HG03135 (cell line): ENCODE results near the gene GNG3.

ENCODE experiments used
- ATAC-seq: cut with Tn5 transposase; IDR thresholded peaks from one replicate; pipeline ENCODE4 v1.9.1; 2021; ENCODE audit warnings: mild to moderate bottlenecking, moderate library complexity; ENCODE audit not compliant: unreplicated experiment

The GNG3 gene

GRCh38 chr11:62755086-62755615 lies 47.7 kb downstream of the GNG3 start:
- ATAC-seq, result no peak

DNA sequence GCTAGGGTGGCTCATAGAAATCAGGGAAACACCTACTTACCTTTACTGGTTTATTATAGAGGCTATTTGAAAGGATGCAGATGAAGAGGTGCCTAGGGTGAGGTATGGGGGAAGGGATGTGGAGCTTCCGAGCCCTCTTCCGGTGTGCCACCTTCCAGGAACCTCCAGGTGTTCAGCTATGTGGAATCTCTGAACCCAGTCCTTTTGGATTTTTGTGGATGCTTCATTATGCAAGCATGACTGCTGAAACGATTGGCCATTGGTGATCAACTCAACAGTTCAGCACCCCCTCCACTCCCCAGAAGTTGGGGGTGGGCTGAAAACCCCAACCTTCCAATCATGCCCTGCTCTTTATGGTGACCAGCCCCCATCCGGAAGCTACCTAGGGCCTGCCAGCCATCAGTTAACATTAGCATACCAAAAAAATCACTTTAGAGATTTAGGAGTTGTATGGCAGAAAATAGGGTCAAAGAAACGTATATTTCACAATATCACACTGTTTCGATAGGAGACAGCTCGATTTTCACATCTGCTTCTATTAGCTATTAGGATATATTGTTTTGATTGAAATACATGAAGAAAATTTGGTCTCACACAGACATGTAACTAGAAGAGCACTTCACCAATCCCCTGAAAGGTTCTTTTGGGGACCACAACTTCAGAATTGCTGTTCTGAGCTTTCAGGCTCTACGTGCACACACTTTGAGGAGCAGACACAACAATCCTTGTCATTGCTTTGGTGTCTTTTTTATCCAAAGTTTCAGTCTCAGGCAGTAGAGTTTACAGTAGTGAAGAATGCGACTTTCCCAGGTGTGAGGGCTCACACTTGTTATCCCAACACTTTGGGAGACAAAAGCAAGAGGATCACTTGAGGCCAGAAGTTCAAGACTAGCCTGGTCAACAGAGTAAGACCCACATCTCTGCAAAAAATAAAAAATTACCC lies 50.6 kb downstream of the GNG3 start:
- no peak for ATAC-seq
